Spleen (tissue), 13 donors: Measurements from ENCODE around the gene NRIP3. TPM values are rescaled to one million over a fixed set of nuclear protein-coding genes. Genes with fewer than 3 reads are reported as not detected.

Source experiments
- DNase-seq: peaks from one replicate; pipeline ENCODE4 v3.0.0-alpha.2; 2020
- H3K27ac ChIP-seq, 8 donors: fragments of 200-600 bp; sonication (generic) in 7 of 8; 1 replicate in 4 of 8; 2 replicates in 4 of 8; pipeline versions ENCODE4 v1.5.0 to v1.8.0; 2016 to 2021; ENCODE audit warnings: inconsistent platforms in 4 of 8, mild to moderate bottlenecking in 4 of 8, moderate library complexity in 1 of 8
- H3K27me3 ChIP-seq, 7 donors: fragments of 200-600 bp; sonication (generic) in 6 of 7; replicated peaks in 1 of 7; 1 replicate in 4 of 7; 2 replicates in 3 of 7; pipeline versions ENCODE4 v1.5.0 to v1.8.0; 2016 to 2021; ENCODE audit warnings: inconsistent platforms in 3 of 7, mild to moderate bottlenecking in 1 of 7
- H3K36me3 ChIP-seq, 6 donors: fragments of 200-600 bp; sonication (generic) in 5 of 6; 1 replicate in 4 of 6; 2 replicates in 2 of 6; pipeline versions ENCODE4 v1.5.0 to v1.8.0; 2016 to 2021; ENCODE audit warnings: inconsistent platforms in 2 of 6
- H3K4me1 ChIP-seq, 6 donors: fragments of 200-600 bp; sonication (generic) in 5 of 6; 1 replicate in 3 of 6; 2 replicates in 3 of 6; pipeline versions ENCODE4 v1.5.0 to v1.8.0; 2016 to 2021; ENCODE audit warnings: inconsistent platforms in 3 of 6
- H3K4me3 ChIP-seq, 8 donors: fragments of 200-600 bp; sonication (generic) in 7 of 8; 1 replicate in 4 of 8; 2 replicates in 4 of 8; pipeline versions ENCODE4 v1.5.0 to v1.8.0; 2016 to 2021; ENCODE audit warnings: inconsistent platforms in 4 of 8, mild to moderate bottlenecking in 4 of 8, moderate library complexity in 2 of 8
- H3K9me3 ChIP-seq, 8 donors: fragments of 200-600 bp; sonication (generic) in 7 of 8; 1 replicate in 4 of 8; 2 replicates in 4 of 8; pipeline versions ENCODE4 v1.5.0 to v1.8.0; 2016 to 2021; ENCODE audit warnings: inconsistent platforms in 4 of 8
- POLR2A ChIP-seq, 3 donors: fragments of 450-650 bp; IDR thresholded peaks; one replicate each; pipeline ENCODE4 v1.5.1; 2017; ENCODE audit warnings: antibody characterized with exemption in 3 of 3, mild to moderate bottlenecking in 1 of 3
- POLR2AphosphoS5 ChIP-seq, 3 donors: sonication (generic); formaldehyde crosslinking; IDR thresholded peaks; one replicate each; pipeline ENCODE4 v1.5.1; 2017; ENCODE audit warnings: antibody characterized with exemption in 3 of 3
- whole genome bisulfite sequencing, 5 donors: extraction: QIAGEN DNeasy Blood & Tissue Kit in 3 of 5; methylation state at CpG; one replicate each; pipeline versions ENCODE4 v1.1.5 to v1.1.7; 2013 to 2018; 5-methylcytosine and 5-hydroxymethylcytosine counted together
- intact Hi-C: fragments of 100-400 bp; cut with DNase I; formaldehyde crosslinking; loops from one replicate; pipeline ENCODE4 v1.15.0; 2023; ENCODE audit warnings: low total_unique reads
- long read RNA-seq, 2 donors: transcript quantifications; one replicate each; lab custom pipeline, GENCODE V29; 2026
- polyA plus RNA-seq, 3 donors: library from polyadenylated mRNA; stranded (reverse); fragments of 200-250 nt; gene quantifications; one replicate each; pipeline ENCODE4 v1.2.1, GENCODE V29; 2013
- total RNA-seq, 7 donors: library from RNA; depleted of rRNA in 3 of 7; stranded (reverse); fragments of >200 nt in 3 of 7; fragmentation: NEBNext Ultra II Directional in 4 of 7; extraction: Animal tissue kit (Norgen Biotek cat#: 25700) in 4 of 7; gene quantifications; one replicate each; pipeline versions ENCODE4 v1.1.0 to v1.2.1, GENCODE V29; 2016 to 2021
- TF ChIP-seq, protein P1 (sequence below), 11 experiments: fragments of 200-600 bp in 7 of 11; fragments of 450-650 bp in 4 of 11; sonication (generic) in 4 of 11; IDR thresholded peaks in 8 of 11; conservative IDR thresholded peaks in 3 of 11; 1 replicate in 7 of 11; 2 replicates in 4 of 11; pipeline versions ENCODE4 v1.4.0 to v1.8.0; 2016 to 2021; ENCODE audit warnings: antibody characterized with exemption in 11 of 11, inconsistent platforms in 4 of 11, mild to moderate bottlenecking in 1 of 11
- donor health status: healthy with polysubstance abuse.
- donor health status: DM: no; HTN: no; CAD: no; lungs with moderate emphysema.
- donor health status: DM: no; HTN: no; CAD: no.
- donor health status: Bipolar disorder and iron deficiency.
- donor health status: healthy.
- donor health status: DM: no; HTN: no; CAD: no.
- donor health status: DM: yes; HTN: yes; CAD: no.

Gene NRIP3
- 1 to 10 TPM in 2 of 7 donors, under 1 TPM in 5; 0.39 to 1.8 (median 0.77) TPM for total RNA-seq
- under 1 TPM; 0.02 to 0.22 (median 0.08) TPM for polyA plus RNA-seq
- long read RNA-seq, donor 1 = 0 reads
- long read RNA-seq, donor 2 = 0 reads

DNA sequence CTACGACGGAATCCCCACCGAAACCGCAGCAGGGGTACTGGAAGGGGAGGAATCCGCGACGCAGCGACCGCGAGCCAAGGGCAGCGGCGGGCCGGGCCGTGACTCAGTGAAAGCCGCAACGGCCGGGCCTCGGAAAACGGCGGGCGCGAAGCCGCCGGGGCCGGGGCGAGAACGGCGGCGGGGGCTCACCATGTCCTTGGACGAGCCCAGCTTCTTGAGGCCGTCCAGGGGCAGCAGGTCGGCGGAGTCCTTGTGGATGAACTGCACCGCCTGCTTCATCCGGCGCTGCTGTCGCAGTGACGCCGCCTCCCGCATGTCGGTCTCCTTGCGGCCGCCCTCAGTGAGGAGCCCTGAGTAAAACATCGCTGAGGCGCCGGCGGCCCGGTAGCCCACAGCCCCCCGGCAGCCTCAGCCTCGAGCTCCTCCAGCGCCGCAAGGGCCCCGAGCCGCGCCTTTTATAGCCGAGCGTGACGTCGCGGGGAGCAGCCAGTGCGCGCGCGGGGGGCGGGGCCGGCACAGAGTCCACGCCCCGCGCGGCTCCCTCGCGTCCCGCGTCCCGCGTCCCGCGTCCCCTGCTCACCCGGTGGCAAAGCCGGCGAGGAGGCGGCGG lies at the start of gene NRIP3:
NRIP3 (minus strand) TSS at position 429 of the 610 bp plus-strand sequence; CDS start at position 363, 66 bp downstream.
- H3K4me1 ChIP-seq = peaks cover 9 to 33% (median 21%) of the 10 kb centered on the region in 6 donors
- DNase-seq = peak; percentile 92
- H3K36me3 ChIP-seq = no peaks in the 10 kb centered on the region
- 1 to 4% (median 1%) methylated on average over 10 to 83 of the region's 83 CpGs for WGBS, 5 donors
- no peaks in the 10 kb centered on the region for H3K9me3 ChIP-seq
- peaks cover 0 to 67% (median 48%) of the 10 kb centered on the region in 7 donors for H3K27me3 ChIP-seq
- peak within 1 kb of the TSS; percentile 34 to 74 (median 49) for H3K4me3 ChIP-seq
- peak; percentile 30 to 79 (median 50) for TF ChIP-seq POLR2AphosphoS5 (IDR thresholded peaks at IDR 0.05)
- no peak for TF ChIP-seq POLR2A (IDR thresholded peaks at IDR 0.05)
- TF ChIP-seq, protein P1, sequence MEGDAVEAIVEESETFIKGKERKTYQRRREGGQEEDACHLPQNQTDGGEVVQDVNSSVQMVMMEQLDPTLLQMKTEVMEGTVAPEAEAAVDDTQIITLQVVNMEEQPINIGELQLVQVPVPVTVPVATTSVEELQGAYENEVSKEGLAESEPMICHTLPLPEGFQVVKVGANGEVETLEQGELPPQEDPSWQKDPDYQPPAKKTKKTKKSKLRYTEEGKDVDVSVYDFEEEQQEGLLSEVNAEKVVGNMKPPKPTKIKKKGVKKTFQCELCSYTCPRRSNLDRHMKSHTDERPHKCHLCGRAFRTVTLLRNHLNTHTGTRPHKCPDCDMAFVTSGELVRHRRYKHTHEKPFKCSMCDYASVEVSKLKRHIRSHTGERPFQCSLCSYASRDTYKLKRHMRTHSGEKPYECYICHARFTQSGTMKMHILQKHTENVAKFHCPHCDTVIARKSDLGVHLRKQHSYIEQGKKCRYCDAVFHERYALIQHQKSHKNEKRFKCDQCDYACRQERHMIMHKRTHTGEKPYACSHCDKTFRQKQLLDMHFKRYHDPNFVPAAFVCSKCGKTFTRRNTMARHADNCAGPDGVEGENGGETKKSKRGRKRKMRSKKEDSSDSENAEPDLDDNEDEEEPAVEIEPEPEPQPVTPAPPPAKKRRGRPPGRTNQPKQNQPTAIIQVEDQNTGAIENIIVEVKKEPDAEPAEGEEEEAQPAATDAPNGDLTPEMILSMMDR (IDR thresholded peaks at IDR 0.05 in 8 of 11, conservative IDR thresholded peaks at IDR 0.05 in 3 of 11) = no peak
- intact Hi-C loops = no loop called here
- H3K27ac ChIP-seq = no peak within 1 kb of the TSS

DNA sequence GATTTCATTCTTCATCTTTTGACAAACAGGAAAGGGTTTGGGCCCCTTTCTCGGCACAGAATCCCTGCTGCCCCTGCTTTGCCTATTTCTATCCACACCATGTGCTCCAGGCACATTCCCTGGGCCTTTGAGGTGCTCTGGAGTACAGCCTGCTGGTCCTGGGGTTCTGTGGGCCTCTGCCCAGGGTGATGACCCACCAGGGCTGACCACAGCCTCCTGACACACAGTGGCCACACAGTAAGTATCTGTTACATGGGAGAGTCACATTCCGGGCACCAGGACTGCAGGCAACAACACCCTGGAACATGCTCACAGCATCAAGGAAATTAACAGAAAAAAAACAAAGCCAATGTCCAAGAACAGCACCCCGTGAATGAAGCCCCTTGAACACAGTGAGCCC lies 48.5 kb upstream of the NRIP3 start:
- Histone ChIP-seq H3K9me3 (no peaks in the 10 kb centered on the region), H3K36me3 (no peaks in the 10 kb centered on the region), H3K27me3 (no peaks in the 10 kb centered on the region), H3K27ac (no peak overlapping the region), H3K4me3 (no peak overlapping the region), H3K4me1 (no peaks in the 10 kb centered on the region)
- no peak for DNase-seq
- TF ChIP-seq POLR2AphosphoS5 (IDR thresholded peaks at IDR 0.05) (no peak), POLR2A (IDR thresholded peaks at IDR 0.05) (no peak)
- TF ChIP-seq, protein P1 (IDR thresholded peaks at IDR 0.05 in 8 of 11, conservative IDR thresholded peaks at IDR 0.05 in 3 of 11) = no peak
- intact Hi-C loops = no loop called here
- WGBS, 5 donors = 83 to 95% (median 85%) methylated on average over 3 of the region's 3 CpGs

DNA sequence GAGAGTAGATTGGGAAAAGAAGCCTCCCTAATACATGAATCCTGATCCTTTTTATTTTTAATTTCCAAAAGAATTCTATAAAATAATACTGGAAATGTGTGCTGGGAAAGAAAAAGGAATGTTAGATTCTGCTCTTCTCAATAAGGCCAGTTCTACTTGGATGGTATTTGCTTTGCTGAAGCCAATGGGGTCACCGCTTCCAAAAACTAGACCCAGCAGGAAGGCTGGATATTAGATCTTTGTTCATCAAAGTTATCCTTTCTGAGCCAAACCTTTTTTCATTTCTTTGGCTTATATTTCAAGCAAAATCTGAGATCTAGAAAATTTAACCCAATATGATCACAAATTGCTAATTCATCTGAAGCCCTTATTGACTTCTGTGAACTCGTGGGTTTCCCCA lies 46.2 kb upstream of the NRIP3 start:
- no peaks in the 10 kb centered on the region for H3K36me3 ChIP-seq
- no peaks in the 10 kb centered on the region for H3K4me1 ChIP-seq
- H3K27ac ChIP-seq = no peak overlapping the region
- H3K9me3 ChIP-seq = no peaks in the 10 kb centered on the region
- intact Hi-C loops = no loop called here
- DNase-seq = no peak
- no peak for TF ChIP-seq POLR2AphosphoS5 (IDR thresholded peaks at IDR 0.05)
- TF ChIP-seq POLR2A (IDR thresholded peaks at IDR 0.05) = no peak
- TF ChIP-seq, protein P1 (IDR thresholded peaks at IDR 0.05 in 8 of 11, conservative IDR thresholded peaks at IDR 0.05 in 3 of 11) = no peak
- no peak overlapping the region for H3K4me3 ChIP-seq
- no peaks in the 10 kb centered on the region for H3K27me3 ChIP-seq
- 84 to 97% (median 91%) methylated on average over 2 of the region's 2 CpGs for WGBS, 5 donors

DNA sequence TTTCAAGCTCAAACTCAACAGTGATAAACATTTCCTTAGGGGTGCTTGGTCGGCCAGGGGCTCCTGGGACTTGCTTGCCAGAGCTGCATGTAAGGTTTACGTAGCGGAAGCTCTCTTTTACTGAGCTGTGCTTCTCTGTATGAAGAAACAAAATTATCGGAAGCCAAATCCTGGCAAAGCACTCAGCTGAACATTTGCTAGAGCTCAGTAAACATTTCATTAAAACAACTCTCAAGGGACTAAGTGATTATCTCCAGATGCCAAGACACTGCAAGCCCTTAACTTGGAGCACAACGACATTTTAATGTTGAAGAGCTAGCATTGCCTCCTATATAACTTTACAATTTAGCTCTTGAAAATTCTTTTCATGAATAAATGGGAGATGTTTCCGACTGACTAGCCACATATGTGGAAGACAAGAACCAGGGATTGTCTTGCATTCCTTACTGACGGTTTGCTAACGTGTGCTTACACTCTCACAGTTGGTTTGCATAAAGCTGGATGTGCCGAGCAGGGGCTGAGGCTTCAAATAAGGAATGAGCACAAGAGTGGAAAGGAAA lies 44.2 kb upstream of the NRIP3 start:
- no peaks in the 10 kb centered on the region for H3K27me3 ChIP-seq
- no peak overlapping the region for H3K4me3 ChIP-seq
- 73 to 84% (median 79%) methylated on average over 9 of the region's 9 CpGs for whole genome bisulfite sequencing, 5 donors
- H3K36me3 ChIP-seq = no peaks in the 10 kb centered on the region
- no peak for TF ChIP-seq POLR2AphosphoS5 (IDR thresholded peaks at IDR 0.05)
- TF ChIP-seq, protein P1 (IDR thresholded peaks at IDR 0.05 in 8 of 11, conservative IDR thresholded peaks at IDR 0.05 in 3 of 11) = no peak
- no peak for TF ChIP-seq POLR2A (IDR thresholded peaks at IDR 0.05)
- intact Hi-C loops = no loop called here
- DNase-seq = no peak
- H3K27ac ChIP-seq = peak overlapping the region in 1 of 8 donors; percentile 9
- no peaks in the 10 kb centered on the region for H3K9me3 ChIP-seq
- no peaks in the 10 kb centered on the region for H3K4me1 ChIP-seq
